ENCODE data around the gene NIPSNAP3A.

Gene NIPSNAP3A

DNA sequence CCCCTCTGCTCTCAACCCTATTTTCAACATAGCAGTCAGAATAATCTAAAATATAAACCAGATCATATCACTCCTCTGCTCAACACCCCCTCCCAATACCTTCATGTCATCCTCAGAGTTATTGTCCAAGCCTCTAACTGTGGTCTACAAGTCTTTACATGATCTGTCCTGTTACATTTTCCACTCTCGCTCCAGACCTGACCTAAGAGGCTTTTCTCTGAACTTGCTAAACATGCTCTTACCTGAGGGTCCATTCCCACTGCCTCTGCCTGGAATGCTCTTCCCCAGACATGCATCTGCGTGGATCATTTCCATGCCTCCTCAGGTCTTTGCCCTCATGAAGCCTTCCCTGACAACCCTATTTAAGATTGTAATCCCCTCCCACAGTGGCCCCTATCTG lies 28.5 kb downstream of the NIPSNAP3A start:
- H3K4me2 ChIP-seq (ENCODE audit: low read length): no peak overlapping the region
- no peak overlapping the region for H2AFZ ChIP-seq
- no peak overlapping the region for H3K9ac ChIP-seq
- H3K4me1 ChIP-seq: no peaks in the 10 kb centered on the region
- H3K4me3 ChIP-seq (ENCODE audit: low read depth, low read length): no peak overlapping the region
- H3K27ac ChIP-seq: no peak overlapping the region
- H3K9me3 ChIP-seq (ENCODE audit: control insufficient read depth, low read length): no peaks in the 10 kb centered on the region
- no peaks in the 10 kb centered on the region for H3K27me3 ChIP-seq (ENCODE audit: control insufficient read depth, insufficient read depth, low read length)
- H3K36me3 ChIP-seq (ENCODE audit: control insufficient read depth, insufficient read depth, low read length): no peaks in the 10 kb centered on the region
- no peak for TF ChIP-seq CTCF (IDR thresholded peaks at IDR 0.05)
- no peaks in the 10 kb centered on the region for H3K79me2 ChIP-seq

GRCh38 chr9:104776797-104777196 lies 29.3 kb downstream of the NIPSNAP3A start:
- no peak overlapping the region for H2AFZ ChIP-seq
- no peaks in the 10 kb centered on the region for H3K4me1 ChIP-seq
- no peaks in the 10 kb centered on the region for H3K9me3 ChIP-seq (ENCODE audit: control insufficient read depth, low read length)
- no peak overlapping the region for H3K4me2 ChIP-seq (ENCODE audit: low read length)
- H3K4me3 ChIP-seq (ENCODE audit: low read depth, low read length): no peak overlapping the region
- H3K79me2 ChIP-seq: no peaks in the 10 kb centered on the region
- no peak overlapping the region for H3K27ac ChIP-seq
- no peaks in the 10 kb centered on the region for H3K27me3 ChIP-seq (ENCODE audit: control insufficient read depth, insufficient read depth, low read length)
- H3K36me3 ChIP-seq (ENCODE audit: control insufficient read depth, insufficient read depth, low read length): no peaks in the 10 kb centered on the region
- H3K9ac ChIP-seq: no peak overlapping the region
- TF ChIP-seq CTCF (IDR thresholded peaks at IDR 0.05): no peak

DNA sequence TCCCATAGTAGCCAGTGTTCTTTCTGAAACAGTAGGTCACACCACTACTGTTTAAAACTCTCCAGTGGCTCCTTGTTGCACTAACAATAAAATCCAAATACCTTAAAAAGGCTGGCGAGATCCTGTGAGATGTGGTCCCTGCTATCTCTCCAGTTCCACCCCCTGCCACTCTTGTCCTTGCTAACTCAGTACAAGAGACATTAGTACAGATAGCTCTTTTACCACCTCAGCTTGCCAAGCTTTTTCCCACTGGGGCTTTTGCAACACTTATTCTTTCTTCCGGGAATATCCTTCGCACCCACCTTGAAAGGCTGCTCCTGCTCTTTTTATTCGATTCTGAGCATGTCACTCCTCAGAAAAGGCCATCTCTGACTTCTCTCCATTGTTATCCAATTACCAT lies 31.3 kb downstream of the NIPSNAP3A start:
- Histone ChIP-seq H3K9me3 (ENCODE audit: control insufficient read depth, low read length) (no peaks in the 10 kb centered on the region), H3K4me2 (ENCODE audit: low read length) (no peak overlapping the region), H3K36me3 (ENCODE audit: control insufficient read depth, insufficient read depth, low read length) (no peaks in the 10 kb centered on the region), H3K4me3 (ENCODE audit: low read depth, low read length) (no peak overlapping the region), H3K79me2 (no peaks in the 10 kb centered on the region), H3K4me1 (no peaks in the 10 kb centered on the region), H3K27ac (no peak overlapping the region), H2AFZ (no peak overlapping the region), H3K9ac (no peak overlapping the region), H3K27me3 (ENCODE audit: control insufficient read depth, insufficient read depth, low read length) (no peaks in the 10 kb centered on the region)
- no peak for TF ChIP-seq CTCF (IDR thresholded peaks at IDR 0.05)

DNA sequence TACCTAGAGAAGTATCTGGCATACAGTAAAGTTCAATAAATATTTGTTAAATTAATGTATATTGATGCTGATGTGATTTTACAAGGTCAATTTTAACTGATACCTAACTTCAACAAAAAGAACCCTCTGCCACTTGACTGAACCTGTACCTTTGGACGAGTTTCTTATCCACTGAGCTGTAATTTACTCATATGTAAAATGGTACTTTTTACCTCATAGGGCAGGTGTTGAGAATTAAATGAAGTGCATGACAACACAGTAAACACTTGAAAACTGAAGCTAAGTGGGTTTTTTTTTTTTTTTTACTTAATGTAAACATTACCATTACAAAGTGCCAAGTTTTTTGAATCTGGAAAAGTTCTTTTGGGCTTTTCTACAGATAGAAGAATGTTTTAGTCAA lies 31.9 kb downstream of the NIPSNAP3A start:
- H3K9me3 ChIP-seq (ENCODE audit: control insufficient read depth, low read length): no peaks in the 10 kb centered on the region
- no peak overlapping the region for H3K4me3 ChIP-seq (ENCODE audit: low read depth, low read length)
- H3K9ac ChIP-seq: no peak overlapping the region
- no peak overlapping the region for H3K27ac ChIP-seq
- H3K4me2 ChIP-seq (ENCODE audit: low read length): no peak overlapping the region
- no peaks in the 10 kb centered on the region for H3K79me2 ChIP-seq
- no peaks in the 10 kb centered on the region for H3K4me1 ChIP-seq
- no peaks in the 10 kb centered on the region for H3K27me3 ChIP-seq (ENCODE audit: control insufficient read depth, insufficient read depth, low read length)
- no peak overlapping the region for H2AFZ ChIP-seq
- H3K36me3 ChIP-seq (ENCODE audit: control insufficient read depth, insufficient read depth, low read length): no peaks in the 10 kb centered on the region
- no peak for TF ChIP-seq CTCF (IDR thresholded peaks at IDR 0.05)

DNA sequence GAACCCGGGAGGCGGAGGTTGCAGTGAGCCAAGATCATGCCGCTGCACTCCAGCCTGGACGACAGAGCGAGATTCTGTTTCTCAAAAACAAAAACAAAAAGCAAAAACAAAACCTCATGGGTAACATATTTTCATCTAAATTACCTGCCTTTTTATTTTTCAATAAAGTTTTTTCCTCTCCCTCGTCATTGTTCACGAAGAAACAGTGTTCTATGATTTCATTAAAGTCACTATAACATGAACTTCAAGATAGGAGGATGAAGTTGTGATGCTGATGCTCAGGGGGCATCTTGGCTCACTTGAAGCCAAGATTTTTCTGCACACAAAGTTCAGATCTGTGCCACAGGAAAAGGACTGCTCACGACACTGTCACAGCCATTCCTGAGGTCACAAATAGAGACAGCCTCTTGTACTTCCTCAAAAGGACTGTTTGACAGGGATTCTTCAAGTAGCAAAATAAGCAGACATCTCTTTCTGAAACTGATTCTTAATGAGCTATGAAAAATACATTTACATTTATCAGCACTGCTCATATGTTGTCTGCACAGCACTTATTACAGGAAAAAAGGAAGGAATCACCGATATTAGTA lies 32.6 kb downstream of the NIPSNAP3A start:
- no peaks in the 10 kb centered on the region for H3K36me3 ChIP-seq (ENCODE audit: control insufficient read depth, insufficient read depth, low read length)
- no peak overlapping the region for H3K4me3 ChIP-seq (ENCODE audit: low read depth, low read length)
- H3K9me3 ChIP-seq (ENCODE audit: control insufficient read depth, low read length): no peaks in the 10 kb centered on the region
- no peak overlapping the region for H3K9ac ChIP-seq
- H3K4me1 ChIP-seq: no peaks in the 10 kb centered on the region
- TF ChIP-seq CTCF (IDR thresholded peaks at IDR 0.05): no peak
- no peak overlapping the region for H3K4me2 ChIP-seq (ENCODE audit: low read length)
- no peak overlapping the region for H3K27ac ChIP-seq
- H3K27me3 ChIP-seq (ENCODE audit: control insufficient read depth, insufficient read depth, low read length): no peaks in the 10 kb centered on the region
- no peak overlapping the region for H2AFZ ChIP-seq
- no peaks in the 10 kb centered on the region for H3K79me2 ChIP-seq
